ENCODE results near the gene ID4.

Gene ID4

GRCh38 chr6:19860235-19860877 lies 23.2 kb downstream of the ID4 start:
- no peak for DNase-seq (ENCODE audit: low read depth)

- DNase-seq (ENCODE audit: low read depth) = no peak
These were observed 27.1 kb downstream of the ID4 start for GRCh38 chr6:19864285-19864684.

- no peak for DNase-seq (ENCODE audit: low read depth)
These were observed 28.0 kb downstream of the ID4 start for GRCh38 chr6:19865178-19865577.

GRCh38 chr6:19866173-19866984 lies 29.2 kb downstream of the ID4 start:
- no peak for DNase-seq (ENCODE audit: low read depth)

GRCh38 chr6:19866985-19867627 lies 29.9 kb downstream of the ID4 start:
- DNase-seq (ENCODE audit: low read depth) = no peak

- DNase-seq (ENCODE audit: low read depth) = no peak
These were observed 32.3 kb downstream of the ID4 start for GRCh38 chr6:19869464-19869863.

GRCh38 chr6:19870322-19870721 lies 33.2 kb downstream of the ID4 start:
- no peak for DNase-seq (ENCODE audit: low read depth)

- DNase-seq (ENCODE audit: low read depth) = no peak
These were observed 35.9 kb downstream of the ID4 start for GRCh38 chr6:19873031-19873430.

- no peak for DNase-seq (ENCODE audit: low read depth)
These were observed 39.5 kb downstream of the ID4 start for GRCh38 chr6:19876672-19877071.

GRCh38 chr6:19879663-19880062 lies 42.5 kb downstream of the ID4 start:
- no peak for DNase-seq (ENCODE audit: low read depth)

- no peak for DNase-seq (ENCODE audit: low read depth)
These were observed 42.9 kb downstream of the ID4 start for GRCh38 chr6:19880066-19880465.

- DNase-seq (ENCODE audit: low read depth) = no peak
These were observed 54.3 kb downstream of the ID4 start for GRCh38 chr6:19891451-19891850.

Data from fibroblast of gingiva (primary cell).